UCSD-AML1 (cell line): ENCODE measurements around the gene ADAM10.

Experiments used
- DNase-seq: peaks from one replicate; lab custom pipeline; 2025; ENCODE audit not compliant: unreplicated experiment; lab: John Stamatoyannopoulos, UW

Gene ADAM10

GRCh38 chr15:58585693-58586443 lies 163.6 kb downstream of the ADAM10 start:
- no peak for DNase-seq

DNA sequence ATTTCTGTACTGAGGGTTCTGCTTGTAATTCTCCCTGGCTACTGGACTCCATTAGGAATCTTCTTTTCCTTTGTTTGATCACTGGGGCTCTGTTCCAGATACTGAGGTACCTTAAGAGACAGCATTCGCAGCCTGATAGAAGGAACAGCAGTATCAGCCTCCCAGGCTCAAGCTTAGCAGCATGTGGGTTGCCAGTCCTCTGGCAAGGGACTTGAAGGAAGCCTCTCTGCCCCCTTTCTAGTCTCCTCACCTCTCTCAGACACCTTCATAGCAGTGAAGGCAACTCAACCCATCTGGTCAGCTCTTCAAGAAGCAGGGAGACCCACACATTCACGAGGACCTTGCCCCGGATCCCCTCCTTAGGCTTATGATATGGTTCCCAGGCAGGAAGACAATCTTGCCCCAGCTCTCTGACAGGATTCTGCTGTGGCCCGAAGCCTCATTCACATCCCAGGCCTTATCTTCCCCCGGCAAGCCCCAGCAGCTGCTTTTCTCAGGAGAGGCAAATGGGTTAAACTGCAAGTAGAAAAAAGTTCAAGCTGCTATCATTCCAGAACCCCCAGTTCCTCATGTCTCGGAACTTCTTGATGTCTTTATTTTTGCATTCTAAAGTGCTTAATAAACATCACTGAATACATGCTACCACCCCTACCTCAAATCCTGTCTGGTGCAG lies 164.6 kb downstream of the ADAM10 start:
- peak; percentile 34 for DNase-seq

DNA sequence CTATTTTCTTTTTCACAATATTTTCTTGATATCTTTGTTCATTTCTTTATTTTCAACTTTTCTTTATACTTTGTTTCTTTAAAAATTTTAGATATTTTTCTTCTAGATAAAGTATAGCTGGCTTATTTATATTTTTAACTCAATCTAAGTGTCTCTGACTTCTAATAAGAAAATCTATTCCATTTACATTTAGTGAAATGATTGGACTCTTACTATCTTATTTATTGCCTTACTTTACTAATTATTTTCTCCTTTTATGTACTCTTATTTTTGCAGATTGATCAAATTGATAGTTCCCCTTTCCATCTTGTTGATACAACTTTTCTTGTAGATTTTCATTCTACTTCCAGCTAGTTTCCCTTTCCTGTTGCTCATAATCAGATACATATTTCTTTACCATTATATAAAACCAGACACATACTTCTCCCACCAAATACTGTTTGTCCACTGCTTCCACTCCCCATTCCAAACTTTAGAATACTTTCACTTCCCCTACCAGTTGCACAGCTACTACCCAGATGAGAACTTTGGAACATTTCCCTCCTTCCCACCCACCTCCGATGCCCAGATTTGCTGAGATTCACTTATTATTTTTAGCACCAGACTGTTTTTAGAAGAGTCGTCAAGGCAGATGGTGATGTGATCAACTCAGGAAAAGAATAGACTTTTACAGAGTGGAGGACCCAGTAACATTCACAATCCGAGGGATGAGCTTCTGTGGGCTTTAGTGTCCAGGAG lies 166.2 kb downstream of the ADAM10 start:
- no peak for DNase-seq

DNA sequence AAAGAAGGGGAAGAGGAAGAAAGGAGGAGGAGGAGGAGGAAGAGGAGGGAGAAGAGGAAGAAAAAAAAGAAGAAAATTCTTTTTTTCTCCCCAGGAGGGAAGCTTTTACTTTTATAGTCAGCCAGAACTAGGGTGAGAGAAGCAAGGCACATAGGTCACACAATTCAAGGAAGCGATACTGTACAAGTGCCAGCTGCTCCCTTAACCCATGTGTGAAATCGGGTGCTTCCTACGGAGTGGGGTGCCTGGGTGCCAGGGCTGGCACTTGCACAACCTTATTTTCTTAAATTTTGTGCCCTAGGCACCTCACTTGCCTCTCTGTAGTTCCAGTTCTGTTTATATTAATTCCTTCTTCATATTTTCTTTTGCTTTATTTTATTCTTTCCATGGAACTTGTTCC lies 167.3 kb downstream of the ADAM10 start:
- DNase-seq = no peak

DNA sequence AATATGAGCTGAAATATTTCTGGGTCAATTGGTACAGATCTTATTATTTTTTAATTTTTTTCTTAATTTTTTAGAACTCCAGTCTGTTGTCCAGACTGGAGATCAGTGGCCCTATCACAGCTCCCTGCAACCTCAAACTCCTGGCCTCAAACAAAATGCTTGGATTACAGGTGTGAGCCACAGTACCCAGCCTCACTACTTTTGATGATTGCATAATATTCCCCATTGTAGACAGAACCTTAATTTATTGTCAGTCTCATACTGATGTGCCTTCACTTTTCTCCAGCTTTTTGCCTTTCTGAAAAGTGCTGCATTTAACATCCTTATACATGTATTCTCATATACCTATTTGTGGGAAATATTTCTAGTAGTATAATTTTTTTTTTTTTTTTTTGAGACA lies 172.8 kb downstream of the ADAM10 start:
- DNase-seq = no peak

DNA sequence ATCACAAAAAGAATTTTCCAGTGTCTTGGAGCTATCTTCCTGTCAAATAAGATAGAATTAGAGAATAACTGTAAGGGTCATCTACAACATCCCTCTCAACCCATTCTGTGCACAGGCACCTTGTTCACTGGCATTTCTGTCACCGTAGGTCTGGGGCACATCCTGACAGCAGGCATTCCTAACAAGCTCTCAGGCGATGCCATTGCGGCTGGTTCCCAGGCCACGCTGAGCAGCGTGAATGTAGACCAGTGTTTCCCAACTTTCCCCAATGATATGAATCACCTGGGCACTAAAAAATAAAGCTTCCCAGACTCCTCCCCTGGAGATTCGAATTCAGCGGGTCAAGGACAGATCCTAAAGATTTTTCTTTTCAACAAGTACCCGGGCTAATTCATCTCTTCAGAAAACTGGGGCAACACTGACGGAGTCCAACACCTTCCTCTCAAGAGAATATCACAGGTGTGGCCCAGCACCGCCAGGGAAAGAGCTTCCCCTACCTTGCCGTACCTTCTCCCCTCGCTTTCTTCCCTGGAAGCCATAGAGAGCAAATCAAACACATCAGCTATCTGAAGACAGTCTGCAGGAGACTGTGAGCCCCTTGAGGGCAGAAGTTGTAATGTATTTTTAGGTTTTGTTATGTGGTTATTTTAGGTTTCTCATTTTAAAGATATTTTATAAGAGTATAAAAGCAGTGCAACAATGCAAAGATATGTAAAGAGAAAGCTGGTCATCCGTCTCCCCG lies 174.3 kb downstream of the ADAM10 start:
- no peak for DNase-seq

DNA sequence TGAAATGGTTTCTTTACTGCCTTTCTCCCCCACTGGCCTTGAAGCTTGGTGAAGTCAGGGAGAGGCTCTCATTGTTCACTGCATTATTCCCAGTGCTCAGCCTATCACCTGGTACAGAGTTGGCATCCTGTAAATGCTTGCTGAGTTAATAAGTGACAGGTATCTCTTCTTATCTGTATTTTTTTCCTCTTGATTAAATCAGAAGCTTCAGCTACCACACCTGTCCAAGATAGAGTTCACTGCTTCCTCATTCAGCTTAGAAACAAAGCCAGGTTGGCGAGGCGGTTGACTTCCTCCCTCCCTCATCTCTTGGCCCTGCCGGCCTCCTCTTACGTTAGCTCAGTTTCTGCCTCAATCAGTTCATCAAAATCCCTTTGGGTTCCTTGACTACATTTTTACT lies 174.9 kb downstream of the ADAM10 start:
- no peak for DNase-seq

DNA sequence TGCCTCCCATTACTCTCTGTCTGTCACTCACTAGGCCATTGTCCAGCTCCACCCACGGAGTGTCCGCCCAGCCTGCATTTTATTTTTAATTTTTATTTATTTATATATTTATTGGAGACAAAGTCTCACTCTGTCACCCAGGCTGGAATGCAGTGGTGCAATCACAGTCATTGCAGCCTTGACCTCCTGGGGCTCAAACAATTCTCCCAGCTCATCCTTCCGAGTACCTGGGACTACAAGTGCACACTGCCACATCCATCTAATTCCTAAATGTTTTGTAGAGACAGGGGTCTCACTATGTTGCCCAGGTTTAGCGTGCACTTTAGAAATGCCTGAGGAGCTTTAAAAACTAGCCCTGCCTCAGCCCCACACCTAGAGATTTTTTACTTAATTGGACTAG lies 176.2 kb downstream of the ADAM10 start:
- no peak for DNase-seq

DNA sequence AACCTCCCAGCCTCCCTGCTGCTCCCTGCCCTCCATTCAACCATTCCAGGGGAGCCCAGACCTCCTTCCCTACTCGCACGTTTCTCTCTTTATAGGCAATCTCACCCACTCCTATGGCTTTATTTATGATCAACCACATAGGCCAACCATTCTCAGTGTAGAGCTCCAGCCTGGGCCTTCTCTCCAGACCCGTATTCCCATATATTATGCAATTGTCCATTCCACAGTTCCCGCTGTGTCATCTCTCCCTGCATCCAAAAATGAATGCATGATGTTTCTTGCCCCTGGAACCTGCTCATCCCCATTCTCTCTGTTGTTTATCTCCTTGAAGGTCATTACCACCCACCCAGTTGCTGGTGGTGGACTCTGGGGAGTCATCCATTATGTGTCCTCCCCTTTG lies 177.0 kb downstream of the ADAM10 start:
- DNase-seq = no peak

- DNase-seq = no peak
Observed at GRCh38 chr15:58571491-58571890, 178.0 kb downstream of the ADAM10 start.

DNA sequence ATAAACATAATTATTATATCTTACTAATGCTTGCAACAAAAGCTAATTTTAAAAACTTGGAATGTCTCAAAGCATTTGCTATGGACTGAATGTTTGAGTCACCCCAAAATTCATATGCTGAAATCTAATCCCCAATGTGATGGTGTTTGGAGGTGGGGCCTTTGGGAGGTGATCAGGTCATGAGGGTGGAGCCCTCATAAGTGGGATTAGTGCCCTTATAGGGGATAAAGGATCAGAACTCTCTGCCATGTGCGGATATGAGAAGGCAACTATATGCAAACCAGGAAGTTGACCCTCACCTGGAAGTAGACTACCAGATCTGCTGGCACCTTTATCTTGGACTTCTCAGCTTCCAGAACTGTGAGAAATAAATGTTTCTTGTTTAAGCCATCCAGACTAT lies 180.1 kb downstream of the ADAM10 start:
- DNase-seq = no peak

DNA sequence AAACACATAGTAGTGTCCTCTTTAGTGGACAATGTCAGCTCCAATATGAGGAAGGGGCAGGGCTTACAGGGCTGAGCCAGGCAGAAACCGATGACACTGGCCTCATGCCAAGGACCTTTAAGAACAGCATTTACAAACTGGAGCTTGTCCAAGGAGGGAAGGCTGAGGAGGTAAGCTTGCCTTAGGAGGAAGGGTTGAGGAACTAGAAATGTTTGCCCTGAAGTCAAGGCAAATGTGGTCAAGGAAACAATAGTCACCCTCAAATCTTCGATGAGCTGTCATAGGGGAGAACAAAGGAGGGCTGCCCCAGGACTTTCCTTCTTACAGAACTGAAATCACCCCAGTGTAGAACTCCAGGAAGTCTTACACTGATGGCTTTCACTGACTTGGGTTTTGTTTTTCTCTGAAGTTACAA lies 181.3 kb downstream of the ADAM10 start:
- peak; percentile 35 for DNase-seq

GRCh38 chr15:58566029-58566428 lies 183.5 kb downstream of the ADAM10 start:
- DNase-seq = no peak

DNA sequence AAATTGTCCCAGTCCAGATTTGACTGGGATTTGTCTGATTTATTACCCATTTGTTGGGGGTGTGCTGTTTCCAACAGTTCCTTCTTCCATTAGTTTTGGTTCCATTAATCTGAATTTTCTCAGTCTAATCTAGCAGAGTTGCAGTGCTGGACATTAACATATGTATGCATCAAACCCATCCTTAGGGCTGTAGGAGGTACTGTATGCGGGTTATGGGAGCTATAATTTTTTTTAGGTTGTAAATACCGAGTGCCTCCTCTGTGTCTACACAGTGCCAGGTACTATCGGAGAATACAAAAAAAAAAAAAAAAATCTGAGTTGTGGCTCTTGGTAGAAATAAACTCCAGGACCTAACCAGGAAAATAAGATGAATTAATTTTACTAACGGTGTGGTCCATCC lies 183.9 kb downstream of the ADAM10 start:
- DNase-seq = no peak

DNA sequence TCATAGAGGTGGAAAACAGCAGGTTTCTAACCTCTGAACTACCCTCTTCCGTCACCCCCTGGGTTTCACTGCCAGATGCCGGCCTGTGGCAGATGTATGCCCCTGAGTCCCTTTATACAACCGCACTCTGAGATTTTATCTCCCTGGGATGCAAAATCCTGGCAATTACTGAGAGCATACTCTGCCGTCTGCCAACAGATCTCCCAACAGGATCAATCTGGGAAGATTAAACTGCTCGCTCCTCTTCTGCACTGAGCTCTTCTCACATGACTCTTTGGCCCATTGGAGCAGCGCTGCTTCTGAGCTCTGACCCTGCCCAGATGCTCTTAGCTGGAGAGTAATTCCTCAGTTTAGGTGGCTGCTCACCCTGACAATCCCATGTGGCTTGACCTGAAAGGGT lies 184.5 kb downstream of the ADAM10 start:
- no peak for DNase-seq

DNA sequence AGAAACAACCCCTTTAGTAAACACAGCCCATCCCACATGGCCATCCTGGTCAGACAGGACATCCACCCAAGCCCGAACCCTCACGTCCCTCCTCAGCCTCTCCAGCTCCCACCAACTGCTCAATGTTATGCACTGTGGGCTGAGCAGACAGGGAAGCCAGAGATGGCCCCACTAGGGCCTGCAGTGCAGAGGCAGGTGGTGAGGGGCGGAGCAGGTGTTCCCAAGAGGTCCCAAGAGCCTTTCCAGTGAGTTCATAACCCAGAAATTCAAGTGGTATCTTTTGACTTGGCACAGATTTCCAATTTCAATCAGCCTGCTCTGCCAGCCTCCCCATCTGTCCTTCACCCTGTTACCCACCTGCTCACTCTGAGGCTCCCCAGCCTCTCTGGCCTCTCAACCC lies 187.4 kb downstream of the ADAM10 start:
- no peak for DNase-seq

DNA sequence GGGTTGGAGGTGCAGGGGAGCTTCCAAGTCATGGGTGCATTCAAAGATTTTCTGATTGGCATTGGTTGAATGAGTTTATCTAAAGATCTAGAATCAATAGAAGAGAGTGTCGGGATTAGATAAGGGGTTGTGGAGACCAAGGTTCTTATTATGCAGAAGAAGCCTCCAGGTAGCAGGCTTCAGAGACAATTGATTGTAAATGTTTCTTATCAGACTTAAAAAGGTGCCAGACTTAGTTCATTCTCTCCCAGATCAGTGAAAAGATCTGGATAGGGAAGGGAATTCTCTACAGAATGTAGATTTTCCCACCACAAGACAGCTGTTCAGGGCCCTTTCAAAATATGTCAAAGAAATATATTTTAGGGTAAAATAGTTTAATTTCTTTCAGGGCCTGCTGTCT lies 188.2 kb downstream of the ADAM10 start:
- DNase-seq = no peak

- DNase-seq = no peak
Observed at GRCh38 chr15:58559904-58560588, 189.5 kb downstream of the ADAM10 start.

DNA sequence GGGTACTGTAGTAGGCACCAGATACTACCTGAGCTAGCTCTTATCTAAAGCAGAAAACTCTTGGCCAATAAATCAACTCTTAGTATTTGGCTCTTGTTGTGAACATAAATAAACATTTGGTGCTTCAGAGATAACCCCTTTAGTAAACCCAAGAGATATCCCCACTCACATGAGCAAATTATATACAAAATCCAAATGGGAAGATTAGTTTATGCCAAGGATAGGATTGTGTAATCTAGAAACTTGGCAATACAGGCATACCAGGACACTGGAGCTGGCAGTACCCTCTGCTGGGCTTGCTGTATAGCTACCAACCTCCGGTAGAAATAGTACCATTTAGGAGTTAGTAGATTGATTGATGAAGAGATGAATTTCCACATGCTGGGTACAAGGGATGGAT lies 190.7 kb downstream of the ADAM10 start:
- no peak for DNase-seq

DNA sequence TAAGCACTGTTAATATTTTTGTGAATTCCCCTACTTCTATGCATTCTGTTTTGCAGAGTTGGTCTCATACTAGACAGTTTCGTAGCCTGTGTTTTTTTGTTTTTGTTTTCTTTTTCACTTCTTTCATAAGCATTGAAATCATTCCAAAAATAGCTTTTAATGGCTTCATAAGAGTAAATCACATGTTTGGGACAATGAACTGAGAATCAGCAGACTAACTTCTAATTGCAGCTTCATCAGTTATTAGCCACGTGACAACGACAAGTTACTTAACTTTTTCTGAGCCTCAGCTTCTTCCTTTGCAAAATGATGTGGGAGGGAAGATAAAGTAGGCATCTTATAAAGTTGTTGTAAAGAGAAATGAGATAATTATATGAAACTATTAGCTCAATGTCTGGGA lies 193.0 kb downstream of the ADAM10 start:
- DNase-seq = no peak

GRCh38 chr15:58556028-58556361 lies 193.5 kb downstream of the ADAM10 start:
- no peak for DNase-seq
